ENCODE results near the gene PPP1R26. TPM values are rescaled to one million over a fixed set of nuclear protein-coding genes. Genes with fewer than 3 reads are reported as not detected.

The PPP1R26 gene
- polyA plus RNA-seq, 3 donors: 0.56 to 4.7 (median 0.60) TPM

- intact Hi-C loops (cut with micrococcal nuclease): no loop called here
Measured at GRCh38 chr9:135504262-135505243, 25.0 kb downstream of the PPP1R26 start.

More at GRCh38 chr9:135504262-135505243, 25.0 kb downstream of the PPP1R26 start:
- H3K27me3 ChIP-seq (ENCODE audit: control insufficient read depth in 2 of 2, insufficient read depth in 2 of 2, low read length in 2 of 2): no peaks in the 10 kb centered on the region
- Mint-ChIP-seq H3K9me3 (peaks cover 0 to 16% (median 9%) of the 10 kb centered on the region in 7 donors), H3K27me3 (ENCODE audit: low read depth in 3 of 3) (peaks cover 1 to 5% (median 2%) of the 10 kb centered on the region in 3 donors), H3K27ac (no peak overlapping the region), H3K4me1 (peaks cover 17% of the 10 kb centered on the region), H3K4me3 (no peak overlapping the region), H3K36me3 (peaks cover 22 to 39% of the 10 kb centered on the region in 2 donors)
- no peak overlapping the region for H3K27ac ChIP-seq (ENCODE audit: low read depth in 1 of 2, low read length in 2 of 2)
- peaks cover 17 to 24% of the 10 kb centered on the region in 2 donors for H3K4me1 ChIP-seq (ENCODE audit: control insufficient read depth in 1 of 2, insufficient read depth in 2 of 2, low read length in 2 of 2)
- no peak overlapping the region for H2AFZ ChIP-seq (ENCODE audit: insufficient read depth, low read depth, low read length, poor library complexity, severe bottlenecking)
- DNase-seq: peak; percentile 33 to 53 (median 33)
- H3K4me3 ChIP-seq (replicated peaks in 1 of 3; ENCODE audit: low read depth in 2 of 3, low read length in 3 of 3): no peak overlapping the region
- peaks cover 11% of the 10 kb centered on the region for H3K79me2 ChIP-seq (ENCODE audit: insufficient read depth, low read length)
- peaks cover 31% of the 10 kb centered on the region for H4K20me1 ChIP-seq (ENCODE audit: insufficient read depth, low read length)
- peaks cover 17 to 33% of the 10 kb centered on the region in 2 donors for H3K36me3 ChIP-seq (replicated peaks in 1 of 2; ENCODE audit: control insufficient read depth in 1 of 2, insufficient read depth in 2 of 2, low read length in 2 of 2)
- WGBS (ENCODE audit: insufficient coverage): 75% methylated on average over 19 of the region's 21 CpGs
- H3K9ac ChIP-seq (ENCODE audit: insufficient read depth, low read length, poor library complexity, severe bottlenecking): no peak overlapping the region
- H3K9me3 ChIP-seq (replicated peaks in 1 of 2; ENCODE audit: control insufficient read depth in 1 of 2, insufficient read depth in 1 of 2, low read length in 2 of 2): peaks cover 0 to 6% of the 10 kb centered on the region in 2 donors
- no peak overlapping the region for H3K4me2 ChIP-seq (replicated peaks; ENCODE audit: extremely low read depth, low read length, poor library complexity, severe bottlenecking)
- TF ChIP-seq CTCF (IDR thresholded peaks at IDR 0.05): peak; percentile 79

All from CD14-positive monocyte (primary cell).